Measurements from ENCODE around the gene ZBTB24. TPM values are rescaled to one million over a fixed set of nuclear protein-coding genes. Genes with fewer than 3 reads are reported as not detected.

Gene ZBTB24
- total and polyA plus RNA-seq, 2 donors (not counting 1 experiment from before 2014, with no cell fraction given): 4.4 to 8.6 TPM

- peaks cover 23% of the 10 kb centered on the region for H3K79me2 ChIP-seq (ENCODE audit: control insufficient read depth, insufficient read depth, low read length)
- H3K4me3 ChIP-seq (replicated peaks in 1 of 4; ENCODE audit: control extremely low read depth in 1 of 4, insufficient read depth in 1 of 4, low read depth in 3 of 4, low read length in 4 of 4): no peak overlapping the region
- DNase-seq (ENCODE audit: low read depth in 2 of 2): no peak
- H3K36me3 ChIP-seq (ENCODE audit: control insufficient read depth, insufficient read depth, low read length): peaks cover 9% of the 10 kb centered on the region
- H3K9ac ChIP-seq (ENCODE audit: insufficient read depth, low read length): no peak overlapping the region
- TF ChIP-seq, protein P1, sequence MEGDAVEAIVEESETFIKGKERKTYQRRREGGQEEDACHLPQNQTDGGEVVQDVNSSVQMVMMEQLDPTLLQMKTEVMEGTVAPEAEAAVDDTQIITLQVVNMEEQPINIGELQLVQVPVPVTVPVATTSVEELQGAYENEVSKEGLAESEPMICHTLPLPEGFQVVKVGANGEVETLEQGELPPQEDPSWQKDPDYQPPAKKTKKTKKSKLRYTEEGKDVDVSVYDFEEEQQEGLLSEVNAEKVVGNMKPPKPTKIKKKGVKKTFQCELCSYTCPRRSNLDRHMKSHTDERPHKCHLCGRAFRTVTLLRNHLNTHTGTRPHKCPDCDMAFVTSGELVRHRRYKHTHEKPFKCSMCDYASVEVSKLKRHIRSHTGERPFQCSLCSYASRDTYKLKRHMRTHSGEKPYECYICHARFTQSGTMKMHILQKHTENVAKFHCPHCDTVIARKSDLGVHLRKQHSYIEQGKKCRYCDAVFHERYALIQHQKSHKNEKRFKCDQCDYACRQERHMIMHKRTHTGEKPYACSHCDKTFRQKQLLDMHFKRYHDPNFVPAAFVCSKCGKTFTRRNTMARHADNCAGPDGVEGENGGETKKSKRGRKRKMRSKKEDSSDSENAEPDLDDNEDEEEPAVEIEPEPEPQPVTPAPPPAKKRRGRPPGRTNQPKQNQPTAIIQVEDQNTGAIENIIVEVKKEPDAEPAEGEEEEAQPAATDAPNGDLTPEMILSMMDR (conservative IDR thresholded peaks at IDR 0.05 in 1 of 2, IDR thresholded peaks at IDR 0.05 in 1 of 2; ENCODE audit: low read depth in 1 of 2, low read length in 2 of 2): no peak
- no peak for TF ChIP-seq EZH2 (IDR thresholded peaks at IDR 0.05; ENCODE audit: low read length, missing control alignments)
- H3K9me3 ChIP-seq (ENCODE audit: control insufficient read depth, insufficient read depth, low read depth, low read length): no peaks in the 10 kb centered on the region
- peaks cover 8% of the 10 kb centered on the region for H3K4me1 ChIP-seq (ENCODE audit: control insufficient read depth, extremely low read depth, insufficient read depth, low read length)
- no peak overlapping the region for H2AFZ ChIP-seq (ENCODE audit: low read length)
- H3K4me2 ChIP-seq (ENCODE audit: extremely low read depth, insufficient read depth, low read length): no peak overlapping the region
- no peaks in the 10 kb centered on the region for H3K27me3 ChIP-seq (ENCODE audit: control insufficient read depth, insufficient read depth, low read length)
- no peak overlapping the region for H3K27ac ChIP-seq (ENCODE audit: insufficient read depth, low read length)
- H4K20me1 ChIP-seq (ENCODE audit: control insufficient read depth, extremely low read depth, insufficient read depth, low read length): no peaks in the 10 kb centered on the region
Measured at GRCh38 chr6:109477725-109478124, 5.3 kb downstream of the ZBTB24 start.

- Histone ChIP-seq H3K27me3 (ENCODE audit: control insufficient read depth, insufficient read depth, low read length) (no peaks in the 10 kb centered on the region), H3K4me1 (ENCODE audit: control insufficient read depth, extremely low read depth, insufficient read depth, low read length) (peaks cover 8% of the 10 kb centered on the region), H4K20me1 (ENCODE audit: control insufficient read depth, extremely low read depth, insufficient read depth, low read length) (no peaks in the 10 kb centered on the region), H3K4me3 (replicated peaks in 1 of 4; ENCODE audit: control extremely low read depth in 1 of 4, insufficient read depth in 1 of 4, low read depth in 3 of 4, low read length in 4 of 4) (no peak overlapping the region), H3K9ac (ENCODE audit: insufficient read depth, low read length) (no peak overlapping the region), H3K27ac (ENCODE audit: insufficient read depth, low read length) (no peak overlapping the region), H3K4me2 (ENCODE audit: extremely low read depth, insufficient read depth, low read length) (no peak overlapping the region), H3K36me3 (ENCODE audit: control insufficient read depth, insufficient read depth, low read length) (peaks cover 13% of the 10 kb centered on the region), H3K9me3 (ENCODE audit: control insufficient read depth, insufficient read depth, low read depth, low read length) (no peaks in the 10 kb centered on the region), H2AFZ (ENCODE audit: low read length) (no peak overlapping the region), H3K79me2 (ENCODE audit: control insufficient read depth, insufficient read depth, low read length) (peaks cover 23% of the 10 kb centered on the region)
- TF ChIP-seq EZH2 (IDR thresholded peaks at IDR 0.05; ENCODE audit: low read length, missing control alignments): no peak
- TF ChIP-seq, protein P1 (conservative IDR thresholded peaks at IDR 0.05 in 1 of 2, IDR thresholded peaks at IDR 0.05 in 1 of 2; ENCODE audit: low read depth in 1 of 2, low read length in 2 of 2): no peak
- no peak for DNase-seq (ENCODE audit: low read depth in 2 of 2)
Measured at GRCh38 chr6:109477184-109477583, 5.8 kb downstream of the ZBTB24 start.

DNA sequence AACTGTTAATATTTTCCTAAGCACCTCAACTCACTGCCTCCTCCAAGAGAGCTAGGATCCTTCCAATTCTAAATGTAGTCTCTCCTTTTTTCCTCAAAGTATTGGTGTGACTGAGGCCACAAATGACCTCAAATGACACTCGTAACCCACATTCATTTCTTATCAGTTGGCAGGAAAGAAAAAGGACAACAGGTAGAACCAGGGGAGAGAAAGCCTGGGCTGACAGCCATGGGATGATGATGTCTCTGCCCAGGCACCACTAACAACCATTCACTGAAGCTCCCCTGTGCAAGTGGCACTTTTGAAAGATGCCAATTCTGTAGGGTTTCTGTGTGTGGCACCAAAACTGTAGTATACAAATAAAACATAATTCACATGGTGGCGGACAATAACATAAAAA, 7.4 kb downstream of the ZBTB24 start:
- Histone ChIP-seq H4K20me1 (ENCODE audit: control insufficient read depth, extremely low read depth, insufficient read depth, low read length) (no peaks in the 10 kb centered on the region), H3K36me3 (ENCODE audit: control insufficient read depth, insufficient read depth, low read length) (peaks cover 15% of the 10 kb centered on the region), H3K9ac (ENCODE audit: insufficient read depth, low read length) (no peak overlapping the region), H2AFZ (ENCODE audit: low read length) (no peak overlapping the region), H3K4me3 (replicated peaks in 1 of 4; ENCODE audit: control extremely low read depth in 1 of 4, insufficient read depth in 1 of 4, low read depth in 3 of 4, low read length in 4 of 4) (no peak overlapping the region), H3K4me1 (ENCODE audit: control insufficient read depth, extremely low read depth, insufficient read depth, low read length) (peaks cover 6% of the 10 kb centered on the region), H3K4me2 (ENCODE audit: extremely low read depth, insufficient read depth, low read length) (no peak overlapping the region), H3K9me3 (ENCODE audit: control insufficient read depth, insufficient read depth, low read depth, low read length) (no peaks in the 10 kb centered on the region), H3K27ac (ENCODE audit: insufficient read depth, low read length) (no peak overlapping the region), H3K27me3 (ENCODE audit: control insufficient read depth, insufficient read depth, low read length) (no peaks in the 10 kb centered on the region), H3K79me2 (ENCODE audit: control insufficient read depth, insufficient read depth, low read length) (peaks cover 19% of the 10 kb centered on the region)
- TF ChIP-seq EZH2 (IDR thresholded peaks at IDR 0.05; ENCODE audit: low read length, missing control alignments): no peak
- TF ChIP-seq, protein P1 (conservative IDR thresholded peaks at IDR 0.05 in 1 of 2, IDR thresholded peaks at IDR 0.05 in 1 of 2; ENCODE audit: low read depth in 1 of 2, low read length in 2 of 2): no peak
- DNase-seq (ENCODE audit: low read depth in 2 of 2): no peak
